Measurements from ENCODE around the gene OR4C45. TPM values are rescaled to one million over a fixed set of nuclear protein-coding genes. Genes with fewer than 3 reads are reported as not detected.
"Not testable (repeated sequence)": the region's sequence is repeated elsewhere in the genome, so short reads cannot be mapped to it uniquely, and the experiment has no call there.

OR4C45 gene
- total and polyA plus RNA-seq, 2 of the 4 experiments (the other 2 are of a cell fraction), result not detected

- H3K23ac ChIP-seq (ENCODE audit: low read depth, low read length); H3K9me3 ChIP-seq (ENCODE audit: control insufficient read depth, insufficient read depth, low read length); H3K27ac ChIP-seq (ENCODE audit: insufficient read depth, low read length); POLR2A ChIA-PET (ENCODE audit: unreplicated experiment); intact Hi-C loops (cut with micrococcal nuclease); H3K4me1 ChIP-seq (ENCODE audit: control insufficient read depth, insufficient read depth, low read length); CTCF ChIA-PET; H3K79me1 ChIP-seq (ENCODE audit: low read depth in 1 of 2, low read length in 2 of 2); H2AFZ ChIP-seq (replicated peaks; ENCODE audit: low read length, poor library complexity); H4K8ac ChIP-seq (ENCODE audit: low read depth in 2 of 2, low read length in 2 of 2); H3K4ac ChIP-seq (ENCODE audit: low read depth, low read length); H3K14ac ChIP-seq (replicated peaks; ENCODE audit: low read depth, low read length); H3K18ac ChIP-seq (ENCODE audit: low read depth, low read length); H3K56ac ChIP-seq (ENCODE audit: extremely low read depth, insufficient read depth, low read length); in situ Hi-C loops (cut with MboI; ENCODE audit: low sequenced_read_pairs); H2AK5ac ChIP-seq (ENCODE audit: low read depth, low read length); H2AK9ac ChIP-seq (replicated peaks; ENCODE audit: low read depth, low read length, poor library complexity); H3K4me3 ChIP-seq (ENCODE audit: insufficient read depth, low read depth, low read length); H3K27me3 ChIP-seq (ENCODE audit: control insufficient read depth, insufficient read depth, low read length); ATAC-seq (ENCODE audit: low read depth); H4K5ac ChIP-seq (ENCODE audit: low read depth, low read length); H2BK120ac ChIP-seq (ENCODE audit: low read depth, low read length); H4K20me1 ChIP-seq (ENCODE audit: insufficient read depth, low read length); dilution Hi-C loops (cut with HindIII; ENCODE audit: low sequenced_read_pairs, unreplicated experiment); DNase-seq; H2BK15ac ChIP-seq (ENCODE audit: low read depth, low read length); H3K9ac ChIP-seq (ENCODE audit: low read depth, low read length); H3K9me1 ChIP-seq (ENCODE audit: insufficient read depth, low read length); BruUV-seq (replicated peaks); H3K36me3 ChIP-seq (ENCODE audit: control insufficient read depth, insufficient read depth, low read length); H4K91ac ChIP-seq (ENCODE audit: insufficient read depth, low read depth, low read length); H2BK5ac ChIP-seq (ENCODE audit: low read depth, low read length, poor library complexity, severe bottlenecking); H2BK20ac ChIP-seq (ENCODE audit: low read depth, low read length); H3K4me2 ChIP-seq (ENCODE audit: low read depth, low read length): not testable (repeated sequence)
These were observed 3.6 kb downstream of the OR4C45 start for GRCh38 chr11:50036239-50036638.
